ENCODE measurements around the gene RMND5A.

Gene RMND5A

DNA sequence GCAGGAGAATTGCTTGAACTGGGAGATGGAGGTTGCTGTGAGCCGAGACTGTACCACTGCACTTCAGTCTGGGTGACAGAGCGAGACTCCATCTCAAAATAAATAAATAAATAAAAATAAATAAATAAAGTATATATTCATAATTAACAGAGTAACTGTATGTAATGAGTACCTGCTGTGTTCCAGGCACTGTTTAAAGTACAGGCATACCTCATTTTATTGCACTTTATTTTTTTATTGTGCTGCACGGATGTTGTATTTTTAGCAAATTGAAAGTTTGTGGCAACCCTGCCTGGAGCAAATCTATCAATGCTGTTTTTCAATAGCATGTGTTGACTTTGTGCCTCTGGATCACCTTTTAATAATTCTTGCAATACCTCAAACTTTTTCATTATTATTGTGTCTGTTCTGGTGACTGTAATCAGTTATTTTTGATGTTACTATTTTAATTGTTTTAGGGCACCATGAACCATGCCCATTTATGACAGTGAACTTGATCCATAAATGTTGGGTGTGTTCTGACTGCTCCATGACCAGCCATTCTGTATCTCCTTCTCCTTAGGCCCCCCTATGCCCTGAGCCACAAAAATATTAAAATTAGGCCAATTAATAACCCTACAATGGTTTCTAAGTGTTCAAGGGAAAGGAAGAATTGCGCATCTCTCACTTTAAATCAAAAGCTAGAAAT lies 98.2 kb downstream of the RMND5A start:
- TF ChIP-seq MAX (IDR thresholded peaks at IDR 0.05) = no peak
- TF ChIP-seq TCF12 (IDR thresholded peaks at IDR 0.05; ENCODE audit: low read depth) = no peak
- TF ChIP-seq TEAD4 (IDR thresholded peaks at IDR 0.05) = no peak
- TF ChIP-seq FOXM1 (IDR thresholded peaks at IDR 0.05; ENCODE audit: borderline replicate concordance, low read depth) = no peak
- TF ChIP-seq YY1 (IDR thresholded peaks at IDR 0.05; ENCODE audit: low read depth) = no peak
- TF ChIP-seq EP300 (IDR thresholded peaks at IDR 0.05; ENCODE audit: borderline replicate concordance) = no peak
- no peak for TF ChIP-seq RAD21 (IDR thresholded peaks at IDR 0.05; ENCODE audit: low read depth)
- TF ChIP-seq NFIC (IDR thresholded peaks at IDR 0.05) = no peak
- TF ChIP-seq CREB1 (IDR thresholded peaks at IDR 0.05; ENCODE audit: low read depth) = no peak
- TF ChIP-seq TAF1 (IDR thresholded peaks at IDR 0.05; ENCODE audit: low read depth) = no peak
- no peak for TF ChIP-seq CEBPB (IDR thresholded peaks at IDR 0.05)
- no peak for TF ChIP-seq ZBTB7A (IDR thresholded peaks at IDR 0.05; ENCODE audit: low read depth)
- TF ChIP-seq, protein P1, sequence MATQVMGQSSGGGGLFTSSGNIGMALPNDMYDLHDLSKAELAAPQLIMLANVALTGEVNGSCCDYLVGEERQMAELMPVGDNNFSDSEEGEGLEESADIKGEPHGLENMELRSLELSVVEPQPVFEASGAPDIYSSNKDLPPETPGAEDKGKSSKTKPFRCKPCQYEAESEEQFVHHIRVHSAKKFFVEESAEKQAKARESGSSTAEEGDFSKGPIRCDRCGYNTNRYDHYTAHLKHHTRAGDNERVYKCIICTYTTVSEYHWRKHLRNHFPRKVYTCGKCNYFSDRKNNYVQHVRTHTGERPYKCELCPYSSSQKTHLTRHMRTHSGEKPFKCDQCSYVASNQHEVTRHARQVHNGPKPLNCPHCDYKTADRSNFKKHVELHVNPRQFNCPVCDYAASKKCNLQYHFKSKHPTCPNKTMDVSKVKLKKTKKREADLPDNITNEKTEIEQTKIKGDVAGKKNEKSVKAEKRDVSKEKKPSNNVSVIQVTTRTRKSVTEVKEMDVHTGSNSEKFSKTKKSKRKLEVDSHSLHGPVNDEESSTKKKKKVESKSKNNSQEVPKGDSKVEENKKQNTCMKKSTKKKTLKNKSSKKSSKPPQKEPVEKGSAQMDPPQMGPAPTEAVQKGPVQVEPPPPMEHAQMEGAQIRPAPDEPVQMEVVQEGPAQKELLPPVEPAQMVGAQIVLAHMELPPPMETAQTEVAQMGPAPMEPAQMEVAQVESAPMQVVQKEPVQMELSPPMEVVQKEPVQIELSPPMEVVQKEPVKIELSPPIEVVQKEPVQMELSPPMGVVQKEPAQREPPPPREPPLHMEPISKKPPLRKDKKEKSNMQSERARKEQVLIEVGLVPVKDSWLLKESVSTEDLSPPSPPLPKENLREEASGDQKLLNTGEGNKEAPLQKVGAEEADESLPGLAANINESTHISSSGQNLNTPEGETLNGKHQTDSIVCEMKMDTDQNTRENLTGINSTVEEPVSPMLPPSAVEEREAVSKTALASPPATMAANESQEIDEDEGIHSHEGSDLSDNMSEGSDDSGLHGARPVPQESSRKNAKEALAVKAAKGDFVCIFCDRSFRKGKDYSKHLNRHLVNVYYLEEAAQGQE (IDR thresholded peaks at IDR 0.05; ENCODE audit: low read depth) = no peak
- no peak for TF ChIP-seq EGR1 (IDR thresholded peaks at IDR 0.05)
- TF ChIP-seq USF1 (IDR thresholded peaks at IDR 0.05) = no peak

DNA sequence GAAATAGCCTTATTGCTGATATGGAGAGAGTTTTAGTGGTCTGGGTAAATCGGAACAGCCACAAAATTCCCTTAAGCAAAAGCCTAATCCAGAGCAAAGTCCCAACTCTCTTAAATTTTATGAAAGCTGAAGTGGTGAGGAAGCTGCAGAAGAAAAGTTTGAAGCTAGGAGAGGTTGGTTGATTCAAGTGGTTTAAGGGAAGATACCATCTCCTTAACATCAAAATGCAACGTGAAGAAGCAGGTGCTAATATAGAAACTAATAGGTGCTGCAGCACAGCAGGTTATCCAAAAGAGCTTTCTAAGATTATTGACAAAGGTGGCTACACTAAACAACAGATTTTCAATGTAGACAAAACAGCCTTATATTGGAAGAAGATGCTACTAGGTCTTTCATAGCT lies 98.9 kb downstream of the RMND5A start:
- TF ChIP-seq EP300 (IDR thresholded peaks at IDR 0.05; ENCODE audit: borderline replicate concordance) = no peak
- no peak for TF ChIP-seq CREB1 (IDR thresholded peaks at IDR 0.05; ENCODE audit: low read depth)
- TF ChIP-seq FOXM1 (IDR thresholded peaks at IDR 0.05; ENCODE audit: borderline replicate concordance, low read depth) = no peak
- no peak for TF ChIP-seq TAF1 (IDR thresholded peaks at IDR 0.05; ENCODE audit: low read depth)
- TF ChIP-seq YY1 (IDR thresholded peaks at IDR 0.05; ENCODE audit: low read depth) = no peak
- TF ChIP-seq TEAD4 (IDR thresholded peaks at IDR 0.05) = no peak
- TF ChIP-seq, protein P1 (IDR thresholded peaks at IDR 0.05; ENCODE audit: low read depth) = no peak
- TF ChIP-seq USF1 (IDR thresholded peaks at IDR 0.05) = no peak
- TF ChIP-seq TCF12 (IDR thresholded peaks at IDR 0.05; ENCODE audit: low read depth) = no peak
- no peak for TF ChIP-seq CEBPB (IDR thresholded peaks at IDR 0.05)
- no peak for TF ChIP-seq NFIC (IDR thresholded peaks at IDR 0.05)
- no peak for TF ChIP-seq RAD21 (IDR thresholded peaks at IDR 0.05; ENCODE audit: low read depth)
- TF ChIP-seq EGR1 (IDR thresholded peaks at IDR 0.05) = no peak
- no peak for TF ChIP-seq MAX (IDR thresholded peaks at IDR 0.05)
- TF ChIP-seq ZBTB7A (IDR thresholded peaks at IDR 0.05; ENCODE audit: low read depth) = no peak

DNA sequence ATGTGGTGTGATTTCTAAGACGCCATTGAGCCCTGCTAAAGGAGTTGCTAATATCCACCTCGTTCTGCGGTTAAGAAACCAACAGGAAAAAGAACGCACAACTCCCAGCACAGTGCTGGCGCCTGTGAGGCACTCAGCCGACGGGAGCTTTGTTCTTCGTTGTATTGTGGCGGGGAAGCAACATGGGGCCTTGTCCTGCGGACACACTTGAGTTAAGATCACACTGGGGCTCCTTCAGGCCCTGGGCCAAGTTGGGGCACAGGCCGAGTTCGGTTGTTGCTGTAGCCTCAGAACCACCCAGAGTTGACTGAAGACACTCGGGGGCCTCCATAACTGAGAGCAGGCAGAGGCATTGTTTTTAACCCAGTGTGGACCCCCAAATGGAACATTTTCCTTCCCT lies 101.2 kb downstream of the RMND5A start:
- TF ChIP-seq TCF12 (IDR thresholded peaks at IDR 0.05; ENCODE audit: low read depth) (no peak), EP300 (IDR thresholded peaks at IDR 0.05; ENCODE audit: borderline replicate concordance) (no peak), EGR1 (IDR thresholded peaks at IDR 0.05) (no peak)

DNA sequence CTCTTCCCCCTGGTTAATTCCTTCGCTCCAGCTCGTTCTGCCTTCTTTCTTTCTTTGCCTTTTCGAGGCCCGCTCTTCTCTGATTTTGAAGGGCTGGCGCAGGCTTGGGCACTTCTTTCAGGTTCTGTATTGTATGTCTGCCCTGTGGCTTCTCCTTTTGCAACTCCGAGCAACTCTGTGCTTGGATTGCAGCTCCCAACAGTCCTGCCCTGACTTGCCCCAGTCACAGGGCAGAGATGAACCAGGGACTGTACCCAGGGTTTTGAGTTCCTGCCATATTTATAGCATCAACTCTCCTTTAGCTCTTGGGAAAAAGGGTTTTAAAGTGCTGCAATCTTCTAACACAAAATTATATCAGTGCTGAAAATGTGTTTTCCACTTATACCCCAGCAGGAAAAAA lies 101.8 kb downstream of the RMND5A start:
- no peak for TF ChIP-seq MAX (IDR thresholded peaks at IDR 0.05)
- TF ChIP-seq NFIC (IDR thresholded peaks at IDR 0.05) = no peak
- no peak for TF ChIP-seq ZBTB7A (IDR thresholded peaks at IDR 0.05; ENCODE audit: low read depth)
- TF ChIP-seq, protein P1 (IDR thresholded peaks at IDR 0.05; ENCODE audit: low read depth) = no peak
